ENCODE measurements around the gene DNAJB12. TPM values are rescaled to one million over a fixed set of nuclear protein-coding genes. Genes with fewer than 3 reads are reported as not detected.

Gene DNAJB12
- polyA plus RNA-seq, 1 donor (not counting 4 experiments of a cell fraction or from before 2014, with no cell fraction given): 12.0 TPM

DNA sequence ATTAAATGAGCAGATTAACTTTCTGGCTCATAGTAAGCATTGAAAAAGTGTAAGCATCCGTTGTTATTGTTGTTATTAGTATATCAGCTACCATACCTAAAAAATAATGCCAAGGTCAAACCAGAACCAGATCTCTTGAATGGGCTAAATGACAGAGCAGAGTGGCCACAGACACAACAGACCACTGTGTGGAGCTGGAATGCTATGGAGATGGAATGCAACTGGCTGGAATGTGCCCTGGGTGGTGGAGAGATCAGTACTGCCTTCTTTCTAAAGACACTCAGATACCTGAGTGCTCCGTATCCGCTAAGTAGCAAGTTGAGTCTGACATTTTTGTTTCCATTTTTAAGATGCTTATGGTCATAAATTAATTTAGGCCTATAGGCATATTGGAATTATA lies 20.5 kb upstream of the DNAJB12 start:
- no peaks in the 10 kb centered on the region for H4K20me1 ChIP-seq (ENCODE audit: control insufficient read depth, extremely low read depth, insufficient read depth, low read length)
- FAIRE-seq (no peak), DNase-seq (ENCODE audit: low read depth, low spot score) (no peak)
- H2AFZ ChIP-seq (ENCODE audit: control insufficient read depth, low read length): no peak overlapping the region
- dilution Hi-C loops (cut with MboI; ENCODE audit: extremely low pct_ligation_motif_present, low sequenced_read_pairs): no loop called here
- no peaks in the 10 kb centered on the region for H3K36me3 ChIP-seq (ENCODE audit: control insufficient read depth in 2 of 2, extremely low read depth in 1 of 2, insufficient read depth in 2 of 2, low read length in 2 of 2)
- no peaks in the 10 kb centered on the region for H3K9me1 ChIP-seq (ENCODE audit: control insufficient read depth, extremely low read depth, insufficient read depth, low read length)
- TF ChIP-seq, protein P1, sequence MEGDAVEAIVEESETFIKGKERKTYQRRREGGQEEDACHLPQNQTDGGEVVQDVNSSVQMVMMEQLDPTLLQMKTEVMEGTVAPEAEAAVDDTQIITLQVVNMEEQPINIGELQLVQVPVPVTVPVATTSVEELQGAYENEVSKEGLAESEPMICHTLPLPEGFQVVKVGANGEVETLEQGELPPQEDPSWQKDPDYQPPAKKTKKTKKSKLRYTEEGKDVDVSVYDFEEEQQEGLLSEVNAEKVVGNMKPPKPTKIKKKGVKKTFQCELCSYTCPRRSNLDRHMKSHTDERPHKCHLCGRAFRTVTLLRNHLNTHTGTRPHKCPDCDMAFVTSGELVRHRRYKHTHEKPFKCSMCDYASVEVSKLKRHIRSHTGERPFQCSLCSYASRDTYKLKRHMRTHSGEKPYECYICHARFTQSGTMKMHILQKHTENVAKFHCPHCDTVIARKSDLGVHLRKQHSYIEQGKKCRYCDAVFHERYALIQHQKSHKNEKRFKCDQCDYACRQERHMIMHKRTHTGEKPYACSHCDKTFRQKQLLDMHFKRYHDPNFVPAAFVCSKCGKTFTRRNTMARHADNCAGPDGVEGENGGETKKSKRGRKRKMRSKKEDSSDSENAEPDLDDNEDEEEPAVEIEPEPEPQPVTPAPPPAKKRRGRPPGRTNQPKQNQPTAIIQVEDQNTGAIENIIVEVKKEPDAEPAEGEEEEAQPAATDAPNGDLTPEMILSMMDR (optimal IDR thresholded peaks at IDR 0.05 in 1 of 3, IDR thresholded peaks at IDR 0.05 in 1 of 3, conservative IDR thresholded peaks at IDR 0.05 in 1 of 3; ENCODE audit: extremely low read depth in 1 of 3, insufficient read depth in 2 of 3, low read length in 3 of 3): peak in 1 of 3 experiments; percentile 32
- no peak for TF ChIP-seq EZH2 (IDR thresholded peaks at IDR 0.05; ENCODE audit: low read length)
- H3K4me3 ChIP-seq (ENCODE audit: control insufficient read depth in 2 of 3, extremely low read depth in 1 of 3, insufficient read depth in 2 of 3, low read depth in 1 of 3, low read length in 3 of 3): no peak overlapping the region
- H3K9me3 ChIP-seq (ENCODE audit: control insufficient read depth, low read depth, low read length): no peaks in the 10 kb centered on the region
- H3K9ac ChIP-seq (ENCODE audit: control insufficient read depth, extremely low read depth, insufficient read depth, low read length): no peak overlapping the region
- no peaks in the 10 kb centered on the region for H3K79me2 ChIP-seq (ENCODE audit: control insufficient read depth, insufficient read depth, low read length)
- no peaks in the 10 kb centered on the region for H3K27me3 ChIP-seq (ENCODE audit: control insufficient read depth, extremely low read depth, insufficient read depth, low read length)
- no peaks in the 10 kb centered on the region for H3K4me1 ChIP-seq (ENCODE audit: control insufficient read depth, extremely low read depth, insufficient read depth, low read length)
- H3K27ac ChIP-seq (ENCODE audit: control insufficient read depth, insufficient read depth, low read length): no peak overlapping the region
- H3K4me2 ChIP-seq (ENCODE audit: control insufficient read depth, extremely low read depth, insufficient read depth, low read depth, low read length): no peak overlapping the region

DNA sequence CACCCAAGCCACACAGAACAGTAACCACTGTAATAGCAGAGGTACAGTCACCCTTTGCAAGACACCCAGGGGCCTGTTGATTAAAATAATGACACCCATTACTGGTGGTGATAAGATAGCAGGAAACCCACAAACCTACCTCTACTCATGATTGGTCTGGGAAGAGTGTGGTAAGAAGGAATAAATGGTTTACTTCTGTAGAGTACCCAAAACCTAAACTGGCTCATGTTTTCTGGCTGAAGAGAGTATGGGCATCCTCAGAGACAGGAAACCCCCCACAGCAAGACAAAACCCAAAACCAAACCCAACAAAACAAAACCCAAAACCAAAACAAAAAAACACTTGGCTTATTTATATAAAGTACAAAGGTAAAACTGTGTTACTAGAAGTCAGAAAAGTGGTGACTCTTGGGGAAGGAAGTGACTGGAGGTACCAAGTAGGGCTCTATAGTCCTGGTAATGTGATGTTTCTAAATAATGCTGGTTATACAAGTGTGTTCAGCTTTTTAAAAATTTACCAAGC lies 15.5 kb upstream of the DNAJB12 start:
- Histone ChIP-seq H3K4me1 (ENCODE audit: control insufficient read depth, extremely low read depth, insufficient read depth, low read length) (no peaks in the 10 kb centered on the region), H3K9me1 (ENCODE audit: control insufficient read depth, extremely low read depth, insufficient read depth, low read length) (no peaks in the 10 kb centered on the region), H3K79me2 (ENCODE audit: control insufficient read depth, insufficient read depth, low read length) (no peaks in the 10 kb centered on the region), H3K4me3 (ENCODE audit: control insufficient read depth in 2 of 3, extremely low read depth in 1 of 3, insufficient read depth in 2 of 3, low read depth in 1 of 3, low read length in 3 of 3) (no peak overlapping the region), H3K9ac (ENCODE audit: control insufficient read depth, extremely low read depth, insufficient read depth, low read length) (no peak overlapping the region), H2AFZ (ENCODE audit: control insufficient read depth, low read length) (no peak overlapping the region), H4K20me1 (ENCODE audit: control insufficient read depth, extremely low read depth, insufficient read depth, low read length) (no peaks in the 10 kb centered on the region), H3K9me3 (ENCODE audit: control insufficient read depth, low read depth, low read length) (no peaks in the 10 kb centered on the region), H3K36me3 (ENCODE audit: control insufficient read depth in 2 of 2, extremely low read depth in 1 of 2, insufficient read depth in 2 of 2, low read length in 2 of 2) (peaks cover 4 to 5% of the 10 kb centered on the region in 2 experiments), H3K27me3 (ENCODE audit: control insufficient read depth, extremely low read depth, insufficient read depth, low read length) (no peaks in the 10 kb centered on the region), H3K4me2 (ENCODE audit: control insufficient read depth, extremely low read depth, insufficient read depth, low read depth, low read length) (no peak overlapping the region), H3K27ac (ENCODE audit: control insufficient read depth, insufficient read depth, low read length) (no peak overlapping the region)
- dilution Hi-C loops (cut with MboI; ENCODE audit: extremely low pct_ligation_motif_present, low sequenced_read_pairs): no loop called here
- TF ChIP-seq, protein P1 (optimal IDR thresholded peaks at IDR 0.05 in 1 of 3, IDR thresholded peaks at IDR 0.05 in 1 of 3, conservative IDR thresholded peaks at IDR 0.05 in 1 of 3; ENCODE audit: extremely low read depth in 1 of 3, insufficient read depth in 2 of 3, low read length in 3 of 3): no peak
- TF ChIP-seq EZH2 (IDR thresholded peaks at IDR 0.05; ENCODE audit: low read length): no peak
- FAIRE-seq (no peak), DNase-seq (ENCODE audit: low read depth, low spot score) (no peak)

Data from keratinocyte (primary cell).